HAP-1 (cell line): ENCODE results near the gene MRPL33.

Source experiments
- DNase-seq, 2 experiments: peaks; one replicate each; pipeline ENCODE4 v3.0.0-alpha.2; 2016 to 2020; ENCODE audit warnings: low spot score in 2 of 2
- H3K27me3 ChIP-seq: fragments of 250-450 bp; sonication (Bioruptor Pico); 2 replicates; pipeline ENCODE4 v1.5.1; 2020; ENCODE audit warnings: low read depth, mild to moderate bottlenecking, moderate library complexity
- H3K36me3 ChIP-seq: fragments of 250-450 bp; sonication (Bioruptor Pico); replicated peaks from 2 replicates; pipeline ENCODE4 v1.5.1; 2020; ENCODE audit warnings: mild to moderate bottlenecking
- H3K4me1 ChIP-seq: fragments of 250-450 bp; sonication (Bioruptor Pico); 2 replicates; pipeline ENCODE4 v1.5.1; 2020; ENCODE audit warnings: mild to moderate bottlenecking
- H3K4me3 ChIP-seq: fragments of 250-450 bp; sonication (Bioruptor Pico); 2 replicates; pipeline ENCODE4 v1.5.1; 2020; ENCODE audit warnings: mild to moderate bottlenecking, moderate library complexity
- H3K9me3 ChIP-seq: fragments of 250-450 bp; sonication (Bioruptor Pico); 2 replicates; pipeline ENCODE4 v1.5.1; 2020; ENCODE audit warnings: mild to moderate bottlenecking, moderate library complexity
- in situ Hi-C: fragments of 300-500 bp; cut with MboI; formaldehyde crosslinking; loops from 3 replicates; pipeline ENCODE4 v1.14.3; 2020; ENCODE audit warnings: low sequenced_read_pairs, inconsistent platforms, mixed read lengths

Gene MRPL33

DNA sequence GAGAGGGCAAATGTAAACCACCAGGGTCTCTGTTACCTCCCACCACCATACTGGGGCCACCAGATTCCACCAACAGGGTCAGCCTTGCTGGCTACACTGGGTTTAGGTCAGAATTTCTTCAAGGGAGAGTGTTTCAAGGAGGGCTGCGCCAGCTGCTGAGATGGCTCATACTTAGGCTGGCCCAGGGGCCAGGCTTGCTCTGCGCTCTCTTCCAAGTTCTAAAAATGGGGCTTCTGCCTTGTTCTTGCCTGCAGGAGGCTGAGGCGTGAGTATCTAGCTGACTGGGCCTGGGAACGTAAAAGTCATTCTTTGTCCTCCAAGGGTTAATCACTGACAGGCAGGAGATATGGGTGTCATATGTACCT lies 28.1 kb downstream of the MRPL33 start:
- Histone ChIP-seq H3K27me3 (no peaks in the 10 kb centered on the region), H3K4me1 (peaks cover 3% of the 10 kb centered on the region; the same call in 1 of the 2 replicates), H3K36me3 (no peaks in the 10 kb centered on the region), H3K9me3 (no peaks in the 10 kb centered on the region), H3K4me3 (no peak overlapping the region)
- DNase-seq = no peak
- in situ Hi-C loops = no loop called here

DNA sequence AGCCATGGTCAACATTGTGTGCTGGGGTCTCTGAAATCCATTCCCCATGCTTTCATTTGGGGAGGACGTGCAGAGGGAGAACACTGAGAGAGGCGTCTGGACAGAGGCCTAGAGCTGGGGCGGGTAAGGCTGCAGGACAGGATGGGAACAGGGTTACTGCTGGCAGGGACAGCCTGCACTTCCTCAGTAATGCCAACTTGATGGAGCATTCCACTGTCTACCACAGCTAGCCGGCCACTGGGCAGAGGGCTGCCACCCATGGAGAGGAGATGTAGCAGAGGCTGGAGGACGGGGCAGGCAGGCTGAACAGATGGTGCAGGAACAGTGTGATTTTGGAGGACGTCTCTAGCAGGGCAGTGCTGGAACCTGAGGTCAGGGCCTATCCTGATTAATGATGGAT lies 29.3 kb downstream of the MRPL33 start:
- no peak overlapping the region for H3K4me3 ChIP-seq
- H3K36me3 ChIP-seq = no peaks in the 10 kb centered on the region
- in situ Hi-C loops = no loop called here
- H3K27me3 ChIP-seq = no peaks in the 10 kb centered on the region
- H3K9me3 ChIP-seq = no peaks in the 10 kb centered on the region
- DNase-seq = no peak
- peaks cover 3% of the 10 kb centered on the region; the same call in 1 of the 2 replicates for H3K4me1 ChIP-seq

DNA sequence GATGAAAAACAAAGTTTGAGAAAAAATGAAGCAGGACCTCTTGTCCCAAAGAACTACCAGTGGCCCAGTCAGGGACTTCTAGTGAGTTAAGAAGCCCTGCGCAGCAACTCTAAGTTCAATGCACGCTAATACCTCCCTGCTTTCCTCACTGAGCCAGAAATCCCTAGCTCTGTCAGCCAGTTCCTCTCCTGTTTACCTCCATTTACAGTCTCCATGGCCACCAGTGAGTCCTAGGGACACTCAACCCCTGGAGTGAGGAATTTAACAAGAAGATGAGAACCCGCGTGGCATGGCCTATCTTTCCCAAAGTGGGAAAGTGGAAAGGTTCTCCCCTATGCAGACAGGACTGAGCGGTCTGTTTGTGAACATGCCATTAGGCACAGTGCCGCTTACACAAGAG lies 31.0 kb downstream of the MRPL33 start:
- H3K27me3 ChIP-seq = no peaks in the 10 kb centered on the region
- no peaks in the 10 kb centered on the region for H3K36me3 ChIP-seq
- H3K4me3 ChIP-seq = no peak overlapping the region
- in situ Hi-C loops = no loop called here
- H3K9me3 ChIP-seq = no peaks in the 10 kb centered on the region
- no peaks in the 10 kb centered on the region for H3K4me1 ChIP-seq
- DNase-seq = no peak

DNA sequence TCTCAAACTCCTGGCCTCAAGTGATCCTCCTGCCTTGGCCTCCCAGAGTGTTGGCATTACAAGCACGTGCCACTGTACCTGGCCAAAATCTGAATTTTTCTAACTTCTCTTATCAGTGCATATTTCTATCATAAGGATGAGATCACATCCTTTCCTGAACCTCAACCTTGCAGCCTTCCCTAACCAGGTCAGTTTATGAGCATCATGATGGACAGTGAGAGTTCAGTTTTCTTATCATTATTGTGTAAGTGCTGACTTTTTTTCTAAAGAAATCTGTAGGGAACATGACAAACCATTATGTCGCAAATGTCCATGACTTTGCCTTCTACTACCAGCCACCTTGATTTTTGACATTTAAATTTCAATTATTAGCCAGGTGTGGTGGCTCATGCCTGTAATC lies 31.5 kb downstream of the MRPL33 start:
- H3K4me3 ChIP-seq = no peak overlapping the region
- H3K4me1 ChIP-seq = no peaks in the 10 kb centered on the region
- H3K36me3 ChIP-seq = no peaks in the 10 kb centered on the region
- H3K9me3 ChIP-seq = no peaks in the 10 kb centered on the region
- H3K27me3 ChIP-seq = no peaks in the 10 kb centered on the region
- in situ Hi-C loops = no loop called here
- no peak for DNase-seq

DNA sequence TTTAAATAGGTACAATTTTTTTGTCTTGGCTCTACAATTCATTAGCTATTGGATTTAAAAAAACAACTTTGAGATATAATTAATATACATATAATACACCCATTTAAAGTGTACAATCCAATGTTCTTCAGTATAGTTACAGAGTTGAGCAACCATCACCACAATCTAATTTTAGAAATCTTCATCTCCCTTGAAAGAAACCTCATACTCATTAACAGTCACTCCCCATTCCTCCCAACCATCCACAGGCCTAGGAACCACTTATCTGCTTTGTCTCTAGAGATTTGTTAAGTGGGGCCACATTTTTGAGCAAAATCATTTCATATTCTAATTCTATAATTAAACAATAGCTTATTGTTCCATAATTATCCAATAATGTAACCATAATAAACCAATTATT lies 32.6 kb downstream of the MRPL33 start:
- no peak overlapping the region for H3K4me3 ChIP-seq
- DNase-seq = no peak
- no peaks in the 10 kb centered on the region for H3K9me3 ChIP-seq
- H3K36me3 ChIP-seq = no peaks in the 10 kb centered on the region
- H3K27me3 ChIP-seq = no peaks in the 10 kb centered on the region
- no peaks in the 10 kb centered on the region for H3K4me1 ChIP-seq
- in situ Hi-C loops = no loop called here

DNA sequence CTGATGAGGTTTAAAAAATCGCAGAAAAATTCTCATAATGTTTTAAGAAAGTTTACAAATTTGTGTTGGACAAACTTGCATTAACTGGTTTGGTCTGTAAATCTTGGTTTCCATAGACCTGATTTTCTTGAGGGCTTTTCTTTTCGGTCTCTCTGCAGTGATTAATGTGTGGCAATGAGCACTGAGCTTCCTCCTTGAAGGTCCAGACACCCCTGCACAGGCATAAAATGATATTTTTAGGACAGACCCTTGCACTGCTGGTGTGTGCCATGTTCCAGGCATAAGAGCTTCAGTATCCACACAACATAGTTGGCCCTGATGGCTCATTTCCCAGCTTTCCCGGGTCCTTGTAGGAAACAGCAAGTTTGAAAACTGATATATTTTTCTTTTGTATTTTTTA lies 33.7 kb downstream of the MRPL33 start:
- in situ Hi-C loops = no loop called here
- H3K27me3 ChIP-seq = no peaks in the 10 kb centered on the region
- H3K36me3 ChIP-seq = no peaks in the 10 kb centered on the region
- no peak overlapping the region for H3K4me3 ChIP-seq
- no peaks in the 10 kb centered on the region for H3K4me1 ChIP-seq
- no peak for DNase-seq
- no peaks in the 10 kb centered on the region for H3K9me3 ChIP-seq

DNA sequence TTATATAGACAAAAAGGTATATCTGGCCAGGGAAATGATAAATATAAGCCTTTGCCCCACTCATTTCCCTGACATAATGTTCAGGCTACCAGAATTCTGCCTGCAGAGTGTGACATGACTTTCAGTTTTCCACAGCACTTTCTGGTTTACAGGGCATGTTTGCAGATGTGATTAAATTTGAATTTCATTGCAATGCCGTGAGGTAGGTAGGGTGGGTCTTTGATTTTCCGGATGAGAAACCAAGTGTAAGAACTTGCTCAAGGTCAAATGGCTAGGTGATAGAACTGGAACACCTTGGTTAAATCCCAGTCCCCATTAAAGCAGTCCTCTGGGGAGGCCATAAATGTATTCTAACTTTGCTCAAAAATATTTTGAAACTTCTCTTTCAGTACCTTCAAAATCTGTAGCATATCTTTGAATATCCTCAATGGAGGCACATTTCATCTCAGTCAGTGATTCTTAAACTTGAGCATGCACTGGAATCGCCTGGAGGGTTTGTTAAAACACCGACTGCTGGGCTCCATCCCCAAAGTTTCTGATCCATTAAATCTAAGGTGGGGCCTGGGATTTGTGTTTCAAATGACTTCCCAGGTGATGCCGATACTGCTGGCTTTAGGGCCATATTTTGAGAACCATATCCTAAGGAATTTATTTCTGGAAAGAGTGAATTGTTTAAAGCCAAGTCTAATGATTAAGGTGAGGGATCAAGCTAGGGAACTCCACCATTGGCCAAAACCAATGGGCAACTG lies 35.0 kb downstream of the MRPL33 start:
- H3K4me1 ChIP-seq = no peaks in the 10 kb centered on the region
- no peaks in the 10 kb centered on the region for H3K9me3 ChIP-seq
- no peak overlapping the region for H3K4me3 ChIP-seq
- H3K36me3 ChIP-seq = no peaks in the 10 kb centered on the region
- in situ Hi-C loops = no loop called here
- DNase-seq = no peak
- H3K27me3 ChIP-seq = 0 out of 2 replicates have a peak, but pooled peaks cover 3% of the 10 kb centered on the region

DNA sequence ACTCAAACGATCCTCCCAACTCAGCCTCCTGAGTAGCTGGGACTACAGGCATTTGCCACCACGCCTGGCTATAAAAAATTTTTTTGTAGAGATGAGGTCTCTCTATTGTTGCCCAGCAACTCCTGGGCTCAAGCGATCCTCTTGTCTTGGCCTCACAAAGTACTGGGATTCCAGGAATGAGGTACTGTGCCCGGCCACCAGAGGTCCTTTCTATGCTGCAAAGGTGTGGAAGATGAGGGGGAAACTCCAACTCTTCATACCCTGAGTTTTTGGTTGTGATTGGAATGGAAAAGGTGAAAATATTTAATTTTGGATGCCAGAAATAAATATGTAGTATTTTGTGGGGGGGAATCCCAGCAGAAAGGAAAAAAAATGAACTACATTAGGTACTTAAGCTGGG lies 36.0 kb downstream of the MRPL33 start:
- peak in 1 of 2 experiments; percentile 46 for DNase-seq
- H3K36me3 ChIP-seq = no peaks in the 10 kb centered on the region
- in situ Hi-C loops = no loop called here

DNA sequence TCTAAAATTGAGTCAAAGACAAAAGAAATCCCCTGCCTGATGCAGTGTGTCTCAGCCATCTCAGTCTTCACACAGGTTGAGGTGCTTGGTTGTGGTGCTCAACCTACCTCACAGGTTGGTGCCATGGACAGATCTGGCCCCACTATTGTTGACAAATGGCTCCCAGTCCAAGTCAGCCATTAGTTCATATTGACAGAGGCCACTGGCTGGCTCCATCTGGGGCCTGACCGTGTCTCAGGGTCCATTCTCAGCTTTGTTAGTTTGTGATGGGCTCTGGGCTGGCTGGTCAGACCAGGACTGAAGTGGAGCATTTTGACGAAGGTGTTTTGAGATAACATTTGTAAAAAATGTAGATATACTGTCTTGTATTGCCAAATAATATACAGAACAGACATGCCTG lies 36.9 kb downstream of the MRPL33 start:
- H3K27me3 ChIP-seq = peaks cover 3% of the 10 kb centered on the region; the same call in 1 of the 2 replicates
- no peak for DNase-seq
- no peaks in the 10 kb centered on the region for H3K9me3 ChIP-seq
- no peaks in the 10 kb centered on the region for H3K4me1 ChIP-seq
- no peaks in the 10 kb centered on the region for H3K36me3 ChIP-seq
- in situ Hi-C loops = no loop called here
- H3K4me3 ChIP-seq = no peak overlapping the region

More for the DNA sequence above, 36.0 kb downstream of the MRPL33 start:
- Histone ChIP-seq H3K4me3 (no peak overlapping the region), H3K4me1 (no peaks in the 10 kb centered on the region), H3K9me3 (no peaks in the 10 kb centered on the region), H3K27me3 (0 out of 2 replicates have a peak, but pooled peaks cover 3% of the 10 kb centered on the region)

DNA sequence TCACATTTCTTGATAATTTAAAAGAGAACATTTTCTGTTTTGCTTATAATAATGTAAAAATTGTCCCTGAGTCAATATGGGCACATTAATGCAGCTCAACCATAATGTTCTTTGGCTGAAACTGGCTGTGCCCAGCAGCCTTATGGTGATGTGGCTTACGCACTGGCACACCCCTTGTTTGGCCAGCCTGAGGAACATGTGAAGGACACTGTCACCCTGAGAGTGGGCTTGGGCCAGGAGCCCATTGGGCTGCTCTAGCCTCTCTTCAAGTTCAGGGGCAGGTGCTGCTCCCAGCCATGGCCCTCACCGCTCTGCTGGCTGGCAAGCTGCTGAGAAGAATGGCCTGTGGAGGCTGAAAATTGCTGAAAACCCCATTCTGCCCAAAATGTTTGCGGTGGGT lies 37.5 kb downstream of the MRPL33 start:
- no peaks in the 10 kb centered on the region for H3K9me3 ChIP-seq
- no peak for DNase-seq
- no peak overlapping the region for H3K4me3 ChIP-seq
- H3K36me3 ChIP-seq = no peaks in the 10 kb centered on the region
- in situ Hi-C loops = no loop called here
- H3K4me1 ChIP-seq = no peaks in the 10 kb centered on the region
- H3K27me3 ChIP-seq = peaks cover 3% of the 10 kb centered on the region; the same call in 1 of the 2 replicates

DNA sequence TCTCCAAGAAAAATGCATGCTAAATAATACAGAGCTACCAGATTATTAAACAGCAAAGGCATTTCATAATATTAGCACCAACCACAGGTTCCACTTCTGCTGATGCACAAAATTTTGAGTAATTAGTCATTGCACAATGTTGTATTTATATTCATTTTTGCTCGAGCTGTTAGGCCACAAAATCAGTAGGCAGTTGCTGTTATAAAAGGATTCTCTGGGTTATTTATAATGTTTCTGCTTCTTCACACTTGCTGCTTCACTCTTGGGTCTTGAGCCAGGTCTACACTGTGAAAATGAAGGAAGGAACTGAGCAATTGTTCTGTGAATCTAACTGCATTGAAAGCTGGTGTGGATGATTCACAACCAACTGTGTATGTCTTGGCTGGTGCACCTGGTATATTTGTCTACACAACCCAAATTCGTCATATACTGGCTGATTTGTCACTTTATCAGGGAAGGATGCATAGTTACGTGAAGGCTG lies 38.3 kb downstream of the MRPL33 start:
- in situ Hi-C loops = no loop called here
- H3K9me3 ChIP-seq = no peaks in the 10 kb centered on the region
- H3K27me3 ChIP-seq = peaks cover 7% of the 10 kb centered on the region
- no peak for DNase-seq
- H3K4me3 ChIP-seq = no peak overlapping the region
- no peaks in the 10 kb centered on the region for H3K36me3 ChIP-seq
- no peaks in the 10 kb centered on the region for H3K4me1 ChIP-seq

DNA sequence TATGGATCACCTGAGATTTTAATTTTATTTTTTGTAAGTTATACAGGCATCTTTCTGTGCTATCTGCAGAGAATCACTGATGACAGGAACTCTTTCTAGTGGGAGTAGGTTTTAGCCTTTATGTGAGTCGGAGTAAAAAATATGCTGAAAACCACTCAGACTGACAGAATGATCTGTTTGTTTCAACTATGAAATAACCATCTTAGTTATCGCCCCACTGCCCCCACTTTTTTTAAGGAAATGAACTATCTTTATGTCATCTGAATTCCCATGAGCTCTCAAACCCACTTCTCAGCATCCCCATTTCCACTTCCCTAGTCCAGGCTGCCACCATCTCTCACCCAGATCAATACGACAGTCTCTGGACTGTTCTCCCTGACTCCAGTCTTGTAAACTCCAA lies 38.9 kb downstream of the MRPL33 start:
- in situ Hi-C loops = no loop called here
- Histone ChIP-seq H3K4me1 (no peaks in the 10 kb centered on the region), H3K36me3 (no peaks in the 10 kb centered on the region), H3K9me3 (no peaks in the 10 kb centered on the region), H3K27me3 (peaks cover 7% of the 10 kb centered on the region), H3K4me3 (no peak overlapping the region)
- DNase-seq = no peak

DNA sequence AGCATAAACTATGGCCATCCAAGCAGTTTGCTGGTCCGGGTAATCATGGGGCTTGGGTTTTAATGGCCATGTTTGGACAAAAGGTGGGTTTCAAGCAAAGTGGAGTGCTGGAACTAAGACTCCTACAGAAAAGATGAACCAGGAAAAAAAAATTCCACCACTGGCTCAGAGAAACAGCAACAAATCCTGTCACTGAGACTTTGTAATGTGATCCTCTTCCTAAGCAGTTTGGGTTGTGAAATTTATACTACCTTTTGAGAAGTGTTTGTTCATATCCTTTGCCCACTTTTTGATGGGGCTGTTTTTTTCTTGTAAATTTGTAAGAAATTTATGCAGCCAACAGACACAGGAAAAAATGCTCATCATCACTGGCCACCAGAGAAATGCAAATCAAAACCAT lies 40.2 kb downstream of the MRPL33 start:
- Histone ChIP-seq H3K36me3 (no peaks in the 10 kb centered on the region), H3K4me3 (no peak overlapping the region), H3K4me1 (no peaks in the 10 kb centered on the region), H3K9me3 (no peaks in the 10 kb centered on the region), H3K27me3 (peaks cover 7% of the 10 kb centered on the region)
- DNase-seq = no peak
- in situ Hi-C loops = no loop called here

DNA sequence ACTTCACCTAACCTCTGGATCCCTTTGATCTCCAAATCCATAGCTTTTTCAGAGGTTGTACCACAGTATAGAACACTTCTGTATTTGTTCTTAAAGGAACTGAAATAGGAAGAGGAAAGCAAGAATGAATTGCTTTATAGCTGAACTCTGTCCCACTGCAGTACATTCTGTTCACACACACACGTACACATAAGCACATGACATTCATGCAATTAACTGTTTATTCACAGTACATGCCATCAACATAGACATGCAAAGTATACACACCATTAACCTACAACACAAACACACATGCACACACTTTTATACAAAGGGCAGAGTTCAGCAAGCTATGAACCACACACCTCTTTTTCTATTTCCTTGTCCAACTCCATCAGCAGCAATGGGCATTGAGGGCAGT lies 43.2 kb downstream of the MRPL33 start:
- in situ Hi-C loops = no loop called here

More for the DNA sequence above, 43.2 kb downstream of the MRPL33 start:
- no peaks in the 10 kb centered on the region for H3K36me3 ChIP-seq
- DNase-seq = no peak
- peaks cover 7% of the 10 kb centered on the region for H3K27me3 ChIP-seq
- H3K4me3 ChIP-seq = no peak overlapping the region
- H3K9me3 ChIP-seq = no peaks in the 10 kb centered on the region
- no peaks in the 10 kb centered on the region for H3K4me1 ChIP-seq
